HG03139 (cell line): Measurements from ENCODE around the gene ORAI2.
"Not testable (repeated sequence)": the region's sequence is repeated elsewhere in the genome, so short reads cannot be mapped to it uniquely, and the experiment has no call there.

Experiments used
- ATAC-seq: cut with Tn5 transposase; IDR thresholded peaks from one replicate; pipeline ENCODE4 v1.9.1; 2021; ENCODE audit not compliant: unreplicated experiment

The ORAI2 gene

DNA sequence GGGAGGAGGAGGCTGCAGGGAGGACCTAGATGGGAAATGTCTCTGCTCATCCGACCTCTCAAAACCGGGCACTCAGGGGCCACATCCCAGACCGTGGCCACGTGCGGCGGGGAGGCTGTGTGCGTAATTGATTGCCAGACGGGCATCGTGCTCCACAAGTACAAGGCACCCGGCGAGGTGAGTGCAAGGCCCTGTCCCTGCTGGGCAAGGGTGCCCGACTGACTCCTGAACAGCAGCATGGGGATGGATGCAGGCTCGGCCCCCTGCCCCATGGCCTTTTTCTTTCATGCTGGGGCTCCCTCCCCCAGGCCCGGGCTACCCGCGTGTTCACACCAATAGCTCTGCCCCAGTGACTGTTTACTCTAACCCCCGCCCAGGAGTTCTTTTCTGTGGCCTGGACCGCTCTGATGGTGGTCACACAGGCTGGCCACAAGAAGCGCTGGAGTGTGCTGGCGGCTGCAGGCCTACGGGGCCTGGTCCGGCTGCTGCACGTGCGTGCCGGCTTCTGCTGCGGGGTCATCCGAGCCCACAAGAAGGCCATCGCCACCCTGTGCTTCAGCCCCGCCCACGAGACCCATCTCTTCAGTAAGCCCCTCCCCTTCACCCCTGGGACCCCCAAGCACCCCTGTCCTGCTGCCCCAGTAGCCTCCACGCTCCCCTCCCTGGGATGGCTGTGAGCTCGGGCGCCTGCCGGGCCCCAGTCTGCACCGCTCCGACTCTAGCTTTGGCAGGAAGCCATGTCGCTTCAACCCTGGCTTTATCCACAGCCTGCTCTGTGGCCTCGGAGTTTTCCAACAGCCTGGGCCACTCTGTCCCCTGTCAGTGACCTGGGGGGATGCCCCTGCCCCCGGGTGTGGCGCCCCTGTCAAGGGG lies 35.3 kb downstream of the ORAI2 start:
- ATAC-seq: no peak

- no peak for ATAC-seq
Observed at GRCh38 chr7:102469351-102469971, 36.1 kb downstream of the ORAI2 start.

- ATAC-seq: no peak
Observed at GRCh38 chr7:102469972-102470825, 36.8 kb downstream of the ORAI2 start.

- no peak for ATAC-seq
Observed at GRCh38 chr7:102471791-102472125, 38.4 kb downstream of the ORAI2 start.

- no peak for ATAC-seq
Observed at GRCh38 chr7:102472126-102473041, 39.0 kb downstream of the ORAI2 start.

DNA sequence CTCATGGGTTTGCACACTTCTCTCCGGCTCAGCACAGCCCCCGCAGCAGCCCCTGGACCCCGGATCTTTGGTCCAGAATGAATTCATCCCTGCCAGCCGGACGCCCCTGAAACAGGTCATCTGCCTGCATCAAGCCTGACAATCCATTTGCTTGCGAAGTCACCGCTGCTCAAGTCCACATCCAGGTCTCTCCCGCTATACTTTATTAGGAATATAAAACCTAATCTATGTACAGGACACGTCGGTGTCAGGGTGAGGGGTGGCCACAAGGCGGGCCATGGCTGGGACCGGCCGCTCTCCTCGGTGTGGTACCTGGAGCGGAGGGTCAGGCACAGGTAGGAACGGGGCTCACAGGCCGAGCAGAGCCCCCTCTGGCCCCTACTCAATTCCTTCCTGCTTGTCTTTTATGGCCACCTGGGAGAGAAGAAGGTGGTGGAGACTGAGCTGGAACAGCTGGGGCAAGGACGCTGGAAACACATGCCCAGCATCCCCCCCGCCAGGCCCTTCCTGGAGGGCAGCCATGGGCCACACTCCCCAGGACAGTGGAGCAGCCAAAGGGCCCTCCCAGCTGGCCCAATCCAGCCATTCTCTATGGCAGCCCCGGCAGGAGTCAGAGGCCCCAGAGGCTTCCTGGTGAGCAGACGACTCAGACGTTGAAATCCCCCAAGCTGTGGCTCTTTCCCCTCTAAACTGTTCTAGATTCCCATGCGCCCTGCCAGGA lies 40.1 kb downstream of the ORAI2 start:
- ATAC-seq: no peak

DNA sequence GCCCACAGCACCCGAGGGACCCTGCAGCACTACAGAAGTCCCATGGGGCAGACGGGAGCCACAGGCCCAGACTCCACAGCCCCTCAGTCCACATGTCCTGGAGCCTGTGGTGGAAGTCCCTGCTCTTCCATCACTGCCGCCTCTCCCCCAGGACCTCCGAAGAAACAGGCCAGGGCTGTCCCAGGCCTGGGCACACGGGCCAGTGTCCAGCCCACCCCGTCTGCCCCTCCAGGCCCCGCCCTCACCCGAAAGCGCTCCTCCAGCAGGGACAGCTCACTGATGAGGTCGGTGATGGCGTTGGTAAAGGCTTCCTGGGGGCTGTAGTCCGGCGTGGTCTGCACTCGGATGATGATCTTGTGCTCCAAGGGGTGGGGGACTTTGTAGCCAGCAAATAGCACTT lies 40.7 kb downstream of the ORAI2 start:
- ATAC-seq: not testable (repeated sequence)

- not testable (repeated sequence) for ATAC-seq
Observed at GRCh38 chr7:102474736-102475435, 41.5 kb downstream of the ORAI2 start.

DNA sequence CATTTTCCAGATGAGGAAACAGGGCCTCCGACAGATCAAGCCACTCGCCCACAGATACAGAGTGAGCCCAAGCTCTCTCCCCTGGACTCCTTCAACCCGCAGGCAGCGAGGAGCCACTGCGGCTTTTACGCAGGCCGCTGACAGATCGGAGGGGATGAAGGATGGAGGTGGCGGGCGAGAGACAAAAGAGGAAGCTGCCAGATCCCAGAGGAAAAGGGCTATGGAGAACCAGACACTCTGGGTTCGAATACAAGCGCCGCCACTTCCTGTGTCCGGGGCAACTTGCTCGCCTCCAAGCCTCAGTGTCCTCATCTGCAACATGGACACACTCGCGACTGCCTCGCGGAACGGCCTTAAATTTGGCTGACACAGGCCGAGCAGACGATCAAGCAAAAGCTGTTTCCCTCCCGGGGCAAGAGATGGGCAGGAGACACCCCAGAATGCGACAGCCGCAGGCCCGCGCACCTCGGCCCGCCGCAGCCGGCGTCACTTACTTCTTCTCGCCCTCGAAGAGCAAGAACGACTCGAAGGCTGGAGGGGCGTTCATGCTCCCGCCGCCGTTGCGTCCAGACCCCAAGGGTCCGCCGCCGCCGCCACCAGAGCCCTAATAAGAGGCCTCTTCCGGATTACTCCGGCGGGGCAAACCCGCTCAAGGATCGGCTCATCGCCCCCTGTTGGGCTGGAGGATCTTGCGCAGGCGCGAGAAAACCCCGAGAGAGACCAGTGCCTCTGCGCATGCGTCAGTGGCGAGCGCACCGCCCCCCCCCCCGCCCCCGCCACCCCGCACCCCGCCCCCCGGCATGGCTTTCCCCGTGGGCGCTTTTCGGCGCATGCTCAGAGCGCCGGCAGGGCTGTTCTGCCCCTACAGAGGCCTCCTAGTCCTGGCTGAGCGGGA lies 45.2 kb downstream of the ORAI2 start, which contains the start of gene POLR2J:
POLR2J (minus strand) TSS at position 609 of the 895 bp plus-strand sequence; CDS start at position 547, 62 bp downstream.
- peak; percentile 85 for ATAC-seq

- peak; percentile 17 for ATAC-seq
Observed at GRCh38 chr7:102479209-102479584, 45.8 kb downstream of the ORAI2 start.

GRCh38 chr7:102479982-102480637 lies 46.7 kb downstream of the ORAI2 start:
- ATAC-seq: not testable (repeated sequence)

DNA sequence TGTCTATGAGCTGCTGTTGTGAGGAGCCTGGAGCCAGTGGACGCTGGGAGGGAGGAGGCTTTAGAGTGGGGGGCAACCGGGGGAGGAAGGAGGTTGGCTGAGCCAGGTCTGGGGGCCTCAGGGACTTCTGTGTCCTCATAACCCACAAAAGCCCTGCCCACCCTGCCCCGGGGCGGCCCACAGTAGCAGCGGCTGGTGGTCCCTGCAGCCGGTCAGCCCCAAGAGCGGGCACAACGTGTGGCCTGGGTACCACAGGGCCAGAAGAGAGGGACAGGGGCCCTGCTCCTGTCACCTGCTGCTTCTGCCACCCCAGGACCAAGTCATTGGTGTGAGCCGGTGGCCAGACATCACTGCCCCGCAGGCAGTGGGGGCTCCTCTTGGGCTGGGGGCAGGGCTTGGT lies 48.6 kb downstream of the ORAI2 start:
- not testable (repeated sequence) for ATAC-seq

DNA sequence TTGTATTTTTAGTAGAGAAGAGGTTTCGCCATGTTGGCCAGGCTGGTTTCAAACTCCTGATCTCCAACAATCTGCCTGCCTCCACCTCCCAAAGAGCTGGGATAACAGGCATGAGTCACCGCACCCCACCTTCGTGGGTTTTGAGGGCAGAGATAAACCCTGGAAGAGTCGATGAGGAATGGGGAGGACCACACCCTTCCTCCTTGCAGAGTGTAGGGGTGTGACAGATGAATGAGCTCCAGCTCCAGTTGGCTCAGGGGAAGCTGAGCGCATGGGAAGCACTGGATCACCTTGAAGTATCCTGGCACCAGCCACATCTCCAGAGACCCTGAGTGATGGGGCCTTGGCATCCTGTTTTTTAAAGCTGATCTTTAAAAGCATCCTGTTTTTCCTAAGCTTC lies 50.9 kb downstream of the ORAI2 start:
- not testable (repeated sequence) for ATAC-seq

DNA sequence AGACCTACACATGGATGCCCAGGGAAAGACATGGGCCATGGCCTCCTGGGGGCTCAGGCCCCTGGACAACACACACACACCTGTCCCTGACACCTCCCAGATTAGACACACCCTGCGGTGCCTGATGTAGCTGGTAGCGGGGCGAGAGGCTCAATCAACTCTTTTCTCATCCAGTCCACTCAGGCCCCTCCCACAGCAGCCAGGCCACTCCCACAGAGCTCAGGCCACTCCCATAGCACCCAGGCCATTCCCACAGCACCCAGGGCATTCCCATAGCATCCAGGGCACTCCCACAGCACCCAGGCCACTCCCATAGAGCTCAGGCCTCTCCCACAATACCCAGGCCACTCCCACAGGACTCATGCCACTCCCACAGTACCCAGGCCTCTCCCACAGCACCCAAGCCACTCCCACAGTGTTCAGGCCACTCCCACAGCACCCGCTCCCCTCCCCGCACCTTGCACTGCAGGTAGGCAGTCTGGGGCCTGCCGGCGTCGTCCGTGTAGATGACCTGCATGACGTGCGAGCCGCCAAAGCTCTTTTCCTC lies 57.2 kb downstream of the ORAI2 start:
- ATAC-seq: peak; percentile 40

DNA sequence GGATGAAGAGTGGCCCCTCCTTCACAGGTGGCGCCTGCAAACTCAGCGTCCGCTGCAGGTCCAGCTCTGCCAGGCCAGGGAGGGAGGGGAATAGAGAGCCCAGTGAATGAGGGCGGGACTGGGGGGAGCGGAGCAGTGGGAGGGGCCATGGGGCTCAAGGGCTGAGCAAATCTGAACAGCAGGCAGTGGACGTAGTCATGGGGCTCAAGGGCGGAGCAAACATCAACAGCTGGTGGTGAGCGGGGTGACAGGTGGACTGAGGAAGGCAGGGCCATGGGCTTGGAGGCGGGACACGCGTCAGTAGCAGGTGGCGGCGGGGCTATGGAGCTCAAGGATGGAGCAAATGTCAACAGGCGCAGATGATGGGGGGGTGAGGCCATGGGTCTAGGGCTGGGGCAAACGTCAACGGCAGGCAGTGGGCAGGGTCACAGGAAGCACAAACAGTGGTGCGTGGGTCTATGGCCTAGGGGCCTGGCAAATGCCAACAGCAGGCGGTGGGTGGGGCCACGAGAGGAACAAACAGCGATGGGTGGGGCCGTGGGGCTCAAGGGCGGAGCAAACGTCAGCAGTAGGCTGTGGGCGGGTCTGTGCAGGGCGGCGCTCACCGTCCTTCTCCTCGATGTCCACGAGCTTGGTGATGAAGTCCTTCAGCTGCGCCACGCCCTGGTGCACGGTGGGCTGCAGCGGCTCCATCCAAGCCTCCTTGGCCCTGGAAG lies 60.0 kb downstream of the ORAI2 start:
- peak; percentile 40 for ATAC-seq

GRCh38 chr7:102494026-102494425 lies 60.7 kb downstream of the ORAI2 start:
- peak; percentile 2 for ATAC-seq
